Right forelimb (tissue), 1 donor: ENCODE results near the gene FMN1.
"Not testable (repeated sequence)": the region's sequence is repeated elsewhere in the genome, so short reads cannot be mapped to it uniquely, and the experiment has no call there.

Source experiments
- DNase-seq: peaks from one replicate; pipeline ENCODE4 v3.0.0-alpha.2; 2018

FMN1 gene

GRCh38 chr15:32956006-32956405 is 238.5 kb downstream of the FMN1 start:
- DNase-seq: no peak

GRCh38 chr15:32953533-32953910 is 241.0 kb downstream of the FMN1 start:
- no peak for DNase-seq

DNA sequence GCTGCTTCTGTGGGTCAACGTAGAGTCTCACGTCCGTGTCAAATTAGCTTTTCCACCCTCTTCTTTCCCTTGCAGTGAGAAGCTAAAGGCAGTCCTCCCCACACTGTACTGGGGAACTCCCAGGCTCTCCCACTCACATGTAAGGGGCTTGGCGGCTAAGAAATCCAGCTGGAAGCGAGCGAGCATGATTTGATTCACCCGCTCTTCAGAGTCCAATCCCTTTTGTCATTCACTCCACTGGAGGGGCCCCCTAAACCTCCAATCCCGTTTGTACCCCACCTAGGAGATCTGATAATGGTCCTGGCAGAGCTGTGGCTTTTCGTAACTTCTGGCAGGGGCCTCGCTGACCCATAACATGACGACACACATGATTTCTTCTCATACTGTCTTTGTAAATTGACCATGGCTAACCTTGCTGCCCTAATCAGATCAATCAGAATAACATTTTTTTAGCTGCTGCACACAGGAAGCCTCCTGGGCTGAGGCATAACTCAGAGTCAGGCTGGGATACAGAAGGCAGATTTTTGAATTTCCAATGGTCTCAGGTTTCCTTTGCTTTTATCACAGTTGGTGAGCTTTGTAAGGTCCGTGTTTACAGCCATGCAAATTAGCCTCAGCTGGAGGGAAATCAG is 241.5 kb downstream of the FMN1 start:
- DNase-seq: peak; percentile 64

DNA sequence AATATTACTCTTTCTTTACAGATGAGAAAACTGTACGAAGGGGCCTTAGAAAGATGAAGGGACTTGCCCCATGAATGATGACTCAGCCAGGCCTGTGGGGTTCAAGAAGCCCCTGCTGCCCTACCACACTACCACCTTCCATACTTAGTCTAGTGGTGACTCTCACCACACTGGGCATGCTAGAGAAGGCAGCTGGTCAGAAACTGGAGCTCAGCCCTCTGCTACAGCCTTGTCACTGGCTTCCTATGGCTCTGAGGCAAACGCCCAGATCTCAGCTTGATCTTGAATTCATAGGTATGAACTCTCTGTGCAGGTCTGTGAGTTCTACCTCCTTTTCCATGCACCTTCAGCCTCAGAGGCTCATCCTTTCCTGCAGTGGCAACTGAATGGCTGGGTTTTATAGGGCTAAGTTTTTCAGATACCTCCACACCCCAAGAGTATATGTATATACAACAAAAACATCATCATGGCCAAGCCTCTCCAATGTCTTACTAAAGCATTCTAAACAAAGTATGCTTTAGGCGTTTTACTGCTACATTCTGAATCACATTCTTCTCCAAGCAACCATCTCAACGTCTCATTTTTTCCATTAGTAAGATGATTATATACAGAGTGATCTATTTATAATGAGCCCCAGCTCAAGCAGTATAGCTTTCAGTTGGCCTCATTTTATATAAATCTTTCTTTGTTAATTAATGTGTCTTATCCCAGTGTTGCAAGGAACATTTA is 242.6 kb downstream of the FMN1 start:
- DNase-seq: no peak

- DNase-seq: not testable (repeated sequence)
Observed at GRCh38 chr15:32950051-32950450, 244.5 kb downstream of the FMN1 start.

DNA sequence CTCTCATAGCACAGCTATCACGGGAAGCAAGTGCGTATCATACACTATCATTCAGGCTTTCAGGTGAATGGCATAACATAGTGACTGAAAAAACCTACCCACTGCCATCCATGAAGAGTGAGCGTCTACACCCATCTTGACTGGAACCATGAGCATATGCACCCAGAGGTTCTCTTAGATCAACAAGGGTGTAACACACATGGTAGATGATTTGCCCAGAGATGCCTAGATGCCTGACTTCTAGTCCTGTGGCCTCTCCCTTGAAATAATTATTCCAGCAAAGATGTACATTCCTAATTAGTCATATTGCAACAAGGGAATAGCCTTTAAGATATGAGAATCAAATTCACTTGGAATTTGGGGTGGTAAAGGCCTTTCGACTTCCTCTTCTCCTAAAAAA is 248.3 kb downstream of the FMN1 start:
- no peak for DNase-seq

DNA sequence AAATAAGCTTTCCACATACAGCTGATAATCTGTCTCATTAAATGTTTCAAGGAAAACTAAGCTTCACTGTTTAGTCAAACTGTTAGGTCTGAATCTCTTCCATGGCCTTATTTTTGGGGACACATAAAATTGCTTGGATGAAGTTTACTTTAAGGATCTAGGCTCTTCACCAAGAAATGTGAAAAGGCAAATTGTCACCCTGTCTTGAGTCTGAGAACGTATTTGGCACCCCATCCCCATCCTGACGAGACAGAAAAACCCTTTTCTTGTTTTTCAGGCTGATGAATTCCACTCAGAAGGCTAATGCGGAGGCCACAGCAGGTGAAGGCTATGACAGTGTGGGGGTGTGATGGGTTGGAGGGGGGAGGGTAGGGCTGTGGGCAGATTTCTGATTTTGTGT is 250.1 kb downstream of the FMN1 start:
- no peak for DNase-seq

DNA sequence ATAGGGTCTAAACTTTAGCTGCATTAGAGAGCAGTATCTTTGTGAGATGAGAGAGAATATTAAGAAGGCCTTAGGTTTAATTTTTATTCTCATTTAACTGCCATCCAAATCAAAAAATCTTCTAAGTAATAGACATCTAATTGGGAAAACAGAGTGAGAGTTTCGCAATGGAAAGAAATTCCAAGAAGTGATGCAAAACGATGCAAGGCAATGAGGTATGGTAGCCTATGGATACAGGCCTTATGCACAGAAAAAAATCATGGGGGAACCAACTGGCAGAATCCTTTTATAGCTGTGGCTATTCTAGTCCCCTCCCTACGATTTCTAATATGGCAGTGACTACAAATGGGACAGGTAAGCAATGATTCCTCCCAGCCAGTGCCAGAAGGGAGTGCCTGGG is 250.8 kb downstream of the FMN1 start:
- no peak for DNase-seq

GRCh38 chr15:32942401-32942841 is 252.1 kb downstream of the FMN1 start:
- no peak for DNase-seq

- DNase-seq: no peak
Observed at GRCh38 chr15:32941823-32942222, 252.7 kb downstream of the FMN1 start.

- no peak for DNase-seq
Observed at GRCh38 chr15:32936976-32937375, 257.5 kb downstream of the FMN1 start.

DNA sequence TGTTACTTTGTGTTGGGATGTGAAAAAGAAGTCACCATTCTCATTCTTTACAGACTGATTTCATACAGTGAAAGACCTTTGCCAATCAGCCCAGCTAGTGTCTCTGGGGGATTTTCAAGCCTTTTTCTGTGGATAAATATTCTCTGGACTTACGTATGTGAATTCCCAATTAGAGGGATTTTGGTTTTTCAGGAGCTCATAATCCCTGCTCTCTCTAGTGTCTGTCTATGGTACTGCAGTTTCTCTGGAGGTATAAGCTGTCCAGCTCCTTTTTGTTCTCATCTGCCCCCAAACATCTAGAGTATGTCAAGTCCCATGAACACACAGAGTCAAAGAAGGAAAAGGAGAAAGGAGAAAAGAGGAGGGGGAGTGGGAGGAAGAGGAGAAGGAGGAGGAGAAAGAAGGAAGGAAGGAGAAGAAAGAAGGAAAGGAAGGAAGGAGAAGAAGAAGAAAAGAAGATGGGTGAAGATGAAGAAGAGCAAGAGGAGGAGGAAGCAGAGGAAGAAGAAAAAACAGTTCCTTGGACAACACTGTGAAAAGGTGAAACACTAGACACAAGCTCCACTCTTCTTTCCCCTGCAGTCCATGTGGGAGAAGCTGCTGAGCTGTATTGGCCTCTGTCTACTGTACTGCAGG is 258.1 kb downstream of the FMN1 start:
- DNase-seq: no peak

- no peak for DNase-seq
Observed at GRCh38 chr15:32935139-32935538, 259.4 kb downstream of the FMN1 start.

DNA sequence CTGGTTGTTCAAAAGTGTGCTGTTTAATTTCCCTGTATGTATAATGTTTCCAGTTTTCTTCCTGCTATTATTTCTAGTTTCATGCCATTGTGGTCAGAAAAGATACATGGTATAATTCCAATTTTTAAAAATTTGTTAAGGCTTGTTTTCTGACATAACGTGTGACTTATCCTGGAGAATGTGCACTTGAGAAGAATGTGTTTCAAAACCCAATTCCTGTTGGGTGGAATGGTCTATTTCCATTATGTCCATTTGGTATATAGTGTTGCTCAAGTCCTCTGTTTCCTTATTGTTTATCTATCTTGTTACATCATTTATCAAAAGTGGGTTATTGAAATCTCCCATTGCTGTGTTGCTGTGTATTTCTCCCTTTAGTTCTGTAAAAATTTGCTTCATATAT is 261.3 kb downstream of the FMN1 start:
- no peak for DNase-seq

GRCh38 chr15:32928876-32929275 is 265.6 kb downstream of the FMN1 start:
- DNase-seq: no peak

DNA sequence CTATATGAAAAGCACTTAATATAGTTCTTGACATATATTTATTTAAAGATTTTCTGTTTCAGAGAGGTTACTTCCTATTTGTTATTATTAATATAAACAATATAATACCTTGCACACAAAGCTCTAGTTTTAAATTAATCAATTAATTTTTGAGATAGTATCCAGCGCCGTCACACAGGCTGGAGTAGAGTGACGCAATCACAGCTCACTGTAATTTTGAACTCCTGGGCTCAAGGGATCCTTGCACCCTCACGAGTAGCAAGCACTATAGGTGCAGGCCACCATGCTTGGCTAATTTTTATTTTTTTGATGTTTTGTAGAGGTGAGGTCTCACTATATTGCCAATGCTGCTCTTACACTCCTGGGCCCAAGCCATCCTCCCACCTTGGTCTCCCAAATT is 267.4 kb downstream of the FMN1 start:
- DNase-seq: no peak

DNA sequence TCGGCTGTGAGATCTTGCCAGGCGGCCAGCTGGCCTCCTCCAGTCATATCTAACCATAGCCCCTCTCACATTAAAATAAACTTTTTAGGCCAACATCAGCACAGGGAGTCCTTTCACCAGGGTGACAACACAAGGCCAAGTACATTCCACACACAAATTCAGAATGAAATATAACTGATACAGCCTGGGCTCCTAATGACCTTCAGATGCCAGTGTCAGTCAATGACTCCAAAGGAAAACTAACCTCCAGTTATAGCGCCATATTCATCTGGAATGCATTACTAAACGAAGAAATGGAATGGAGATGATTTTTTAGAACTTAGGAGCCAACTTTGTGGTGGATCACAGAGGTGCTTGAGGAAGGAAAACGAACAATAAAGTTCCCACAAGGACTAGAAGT is 271.3 kb downstream of the FMN1 start:
- DNase-seq: no peak

DNA sequence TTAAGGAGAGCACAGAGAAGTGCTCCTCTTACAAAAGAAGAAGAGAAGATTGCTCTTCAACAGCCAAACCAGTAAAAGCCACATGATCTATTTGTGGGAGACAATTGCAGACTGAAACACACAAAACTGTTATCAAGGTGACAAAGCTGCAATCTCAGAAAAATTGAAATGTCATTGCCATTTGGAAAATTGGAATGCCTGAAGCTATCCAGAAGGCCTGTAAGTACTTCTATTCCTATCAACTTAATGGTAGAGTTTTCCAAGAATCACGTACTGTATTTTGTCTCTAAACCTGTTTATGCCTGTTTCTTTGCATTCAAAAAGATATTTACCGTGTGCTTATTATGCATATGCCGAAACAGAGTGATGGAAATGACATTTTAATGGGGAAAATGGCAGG is 272.0 kb downstream of the FMN1 start:
- DNase-seq: no peak

- no peak for DNase-seq
Observed at GRCh38 chr15:32919749-32920414, 274.6 kb downstream of the FMN1 start.

DNA sequence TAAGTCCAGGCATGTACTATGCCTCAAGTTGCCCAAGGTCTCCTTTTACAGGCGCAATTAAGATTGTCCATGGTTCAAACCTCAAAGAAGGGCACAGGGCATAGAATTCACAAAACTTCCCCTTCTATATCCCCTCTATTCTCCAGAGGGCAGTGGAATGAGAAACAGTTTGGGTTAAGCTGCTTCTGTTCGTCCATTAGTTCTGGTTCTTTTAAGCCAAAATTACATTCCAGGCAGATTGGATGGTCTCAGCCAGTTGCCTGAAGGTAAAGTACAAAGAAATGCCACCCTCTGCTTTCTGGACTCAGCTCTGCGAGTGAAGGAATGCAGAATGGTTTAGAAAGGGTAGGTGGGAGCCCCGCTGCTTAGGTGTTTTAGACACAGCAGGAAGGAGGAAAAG is 276.0 kb downstream of the FMN1 start:
- no peak for DNase-seq

- DNase-seq: no peak
Observed at GRCh38 chr15:32910839-32911238, 283.7 kb downstream of the FMN1 start.

DNA sequence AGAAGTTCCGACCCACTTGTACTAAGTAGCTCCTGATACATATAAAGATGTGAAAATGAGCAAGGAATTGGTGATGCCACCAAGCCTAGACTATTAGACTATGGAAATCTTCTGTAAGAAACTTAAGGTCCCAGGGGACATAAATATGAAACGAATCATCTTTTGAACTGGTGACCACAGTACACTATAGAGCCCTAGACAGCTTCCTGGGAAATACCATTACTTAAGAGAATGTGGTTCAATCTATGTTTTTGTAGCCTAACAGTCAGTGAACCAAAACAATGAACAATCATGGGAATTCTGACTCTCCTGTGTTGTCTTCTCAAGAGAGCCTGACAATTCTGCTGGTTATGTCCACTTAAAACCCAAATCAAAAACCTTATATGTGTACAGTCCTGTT is 285.1 kb downstream of the FMN1 start:
- no peak for DNase-seq

- no peak for DNase-seq
Observed at GRCh38 chr15:32908872-32909271, 285.6 kb downstream of the FMN1 start.
